ENCODE measurements around the gene RBM12.
"Not testable (repeated sequence)": the region's sequence is repeated elsewhere in the genome, so short reads cannot be mapped to it uniquely, and the experiment has no call there.

The RBM12 gene

GRCh38 chr20:35664466-35665206 is at the start of gene RBM12, which contains the start of gene CPNE1:
RBM12 (minus strand) TSS chr20:35664900; CDS start chr20:35655322, 9,578 bp downstream.
CPNE1 (minus strand) TSS chr20:35664900; CDS start chr20:35632923, 31,977 bp downstream.
- DNase-seq (ENCODE audit: low spot score), result peak; percentile 100

GRCh38 chr20:35714127-35714526 is 49.4 kb upstream of the RBM12 start:
- DNase-seq (ENCODE audit: low spot score), result no peak

GRCh38 chr20:35713120-35713519 is 48.4 kb upstream of the RBM12 start:
- not testable (repeated sequence) for DNase-seq (ENCODE audit: low spot score)

GRCh38 chr20:35711588-35712209 is 47.0 kb upstream of the RBM12 start:
- no peak for DNase-seq (ENCODE audit: low spot score)

- DNase-seq (ENCODE audit: low spot score), result no peak
Measured at GRCh38 chr20:35710884-35711587, 46.3 kb upstream of the RBM12 start.

GRCh38 chr20:35710039-35710438 is 45.3 kb upstream of the RBM12 start:
- DNase-seq (ENCODE audit: low spot score), result no peak

- DNase-seq (ENCODE audit: low spot score), result no peak
Measured at GRCh38 chr20:35709259-35709658, 44.6 kb upstream of the RBM12 start.

- no peak for DNase-seq (ENCODE audit: low spot score)
Measured at GRCh38 chr20:35708502-35708901, 43.8 kb upstream of the RBM12 start.

GRCh38 chr20:35706591-35707529 is 42.2 kb upstream of the RBM12 start:
- not testable (repeated sequence) for DNase-seq (ENCODE audit: low spot score)

GRCh38 chr20:35705894-35706293 is 41.2 kb upstream of the RBM12 start:
- DNase-seq (ENCODE audit: low spot score), result not testable (repeated sequence)

GRCh38 chr20:35704514-35705261 is 40.0 kb upstream of the RBM12 start:
- DNase-seq (ENCODE audit: low spot score), result no peak

- DNase-seq (ENCODE audit: low spot score), result no peak
Measured at GRCh38 chr20:35702824-35703695, 38.4 kb upstream of the RBM12 start.

GRCh38 chr20:35702051-35702823 is 37.5 kb upstream of the RBM12 start:
- DNase-seq (ENCODE audit: low spot score), result no peak

GRCh38 chr20:35700625-35701148 is 36.0 kb upstream of the RBM12 start:
- DNase-seq (ENCODE audit: low spot score), result peak; percentile 55

GRCh38 chr20:35699957-35700624 is 35.4 kb upstream of the RBM12 start:
- no peak for DNase-seq (ENCODE audit: low spot score)

- DNase-seq (ENCODE audit: low spot score), result peak; percentile 88
Measured at GRCh38 chr20:35699127-35699956, 34.6 kb upstream of the RBM12 start, which contains the start of the genes NFS1 and ROMO1. NFS1 (minus strand) TSS chr20:35699352; CDS start chr20:35699288, 64 bp downstream. ROMO1 (plus strand) TSS chr20:35699405; CDS start chr20:35699633, 228 bp downstream.
